Cardiac muscle cell (in vitro differentiated cells and primary cell): ENCODE data around the gene SUSD3. TPM values are rescaled to one million over a fixed set of nuclear protein-coding genes. Genes with fewer than 3 reads are reported as not detected.

Experiments used
- DNase-seq, 2 donors: peaks; one replicate each; pipeline versions ENCODE4 v3.0.0 to v3.0.0-alpha.2; 2010 to 2017; ENCODE audit warnings: low read depth in 1 of 2, low spot score in 1 of 2
- H3K27ac ChIP-seq: fragments of 200-600 bp; sonication (generic); 2 replicates; pipeline ENCODE4 v1.5.1; 2016
- H3K27me3 ChIP-seq: fragments of 200-600 bp; sonication (generic); 2 replicates; pipeline ENCODE4 v1.6.0; 2016; ENCODE audit warnings: control low read depth
- H3K36me3 ChIP-seq: fragments of 200-600 bp; sonication (generic); 2 replicates; pipeline ENCODE4 v1.5.1; 2016; ENCODE audit warnings: control low read depth
- H3K4me1 ChIP-seq: fragments of 200-600 bp; sonication (generic); 2 replicates; pipeline ENCODE4 v1.8.1; 2017; ENCODE audit warnings: low read depth, mild to moderate bottlenecking, mixed run types
- H3K4me3 ChIP-seq: fragments of 200-600 bp; sonication (generic); 2 replicates; pipeline ENCODE4 v1.5.1; 2016; ENCODE audit warnings: mild to moderate bottlenecking
- H3K9me3 ChIP-seq: fragments of 200-600 bp; sonication (generic); 2 replicates; pipeline ENCODE4 v1.5.1; 2017; ENCODE audit warnings: low read depth, mild to moderate bottlenecking, control low read depth
- polyA plus RNA-seq: library from polyadenylated mRNA; unstranded; fragments of >200 nt; fragmentation: Nextera tagmentation; extraction: Ambion mirVana; gene quantifications from 2 replicates; pipeline ENCODE4 v1.2.1, GENCODE V29; 2016
- total RNA-seq: library from RNA; depleted of rRNA; stranded (reverse); fragments of >200 nt; gene quantifications from 2 replicates; pipeline ENCODE4 v1.2.3, GENCODE V29; 2016
- TF ChIP-seq, protein P1 (sequence below): IDR thresholded peaks from 2 replicates; pipeline ENCODE4 v1.5.1; 2012; ENCODE audit warnings: low read depth, mild to moderate bottlenecking, low read length

SUSD3 gene
- total and polyA plus RNA-seq, 2 experiments from 2014 or later = not detected

DNA sequence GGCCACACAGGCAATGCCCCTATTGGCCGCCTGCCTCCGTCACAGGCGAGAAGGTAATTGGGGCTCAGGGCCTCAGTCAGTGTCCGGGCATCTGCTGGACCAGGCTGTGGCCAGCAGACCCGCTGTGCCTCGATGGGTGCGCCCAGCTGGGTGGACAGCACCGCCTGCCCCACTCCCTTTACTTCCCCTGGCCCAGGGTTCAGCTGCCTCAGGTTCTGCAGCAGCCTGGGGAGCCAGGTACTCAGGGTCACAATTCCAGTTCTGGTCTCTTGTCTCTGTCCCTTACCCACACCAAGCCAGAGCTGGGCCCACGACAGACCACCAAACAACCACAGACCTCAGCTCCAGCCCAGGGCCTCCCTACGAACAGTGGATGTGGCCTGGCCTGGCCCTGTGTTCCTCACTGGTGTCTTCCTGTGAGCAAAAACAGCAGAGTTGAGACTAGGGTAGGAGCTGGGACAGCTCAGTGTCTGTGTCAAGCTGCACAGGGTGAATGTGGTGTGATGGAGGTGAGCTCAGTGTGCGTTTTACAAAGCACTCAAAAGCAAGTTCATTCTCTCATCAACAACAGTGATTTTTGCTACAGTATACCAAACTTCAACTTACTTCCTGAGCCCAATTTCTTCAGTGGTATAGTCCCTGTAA lies 33.4 kb upstream of the SUSD3 start:
- no peak overlapping the region for H3K4me3 ChIP-seq
- no peaks in the 10 kb centered on the region for H3K36me3 ChIP-seq
- no peaks in the 10 kb centered on the region for H3K9me3 ChIP-seq
- no peak for DNase-seq
- TF ChIP-seq, protein P1, sequence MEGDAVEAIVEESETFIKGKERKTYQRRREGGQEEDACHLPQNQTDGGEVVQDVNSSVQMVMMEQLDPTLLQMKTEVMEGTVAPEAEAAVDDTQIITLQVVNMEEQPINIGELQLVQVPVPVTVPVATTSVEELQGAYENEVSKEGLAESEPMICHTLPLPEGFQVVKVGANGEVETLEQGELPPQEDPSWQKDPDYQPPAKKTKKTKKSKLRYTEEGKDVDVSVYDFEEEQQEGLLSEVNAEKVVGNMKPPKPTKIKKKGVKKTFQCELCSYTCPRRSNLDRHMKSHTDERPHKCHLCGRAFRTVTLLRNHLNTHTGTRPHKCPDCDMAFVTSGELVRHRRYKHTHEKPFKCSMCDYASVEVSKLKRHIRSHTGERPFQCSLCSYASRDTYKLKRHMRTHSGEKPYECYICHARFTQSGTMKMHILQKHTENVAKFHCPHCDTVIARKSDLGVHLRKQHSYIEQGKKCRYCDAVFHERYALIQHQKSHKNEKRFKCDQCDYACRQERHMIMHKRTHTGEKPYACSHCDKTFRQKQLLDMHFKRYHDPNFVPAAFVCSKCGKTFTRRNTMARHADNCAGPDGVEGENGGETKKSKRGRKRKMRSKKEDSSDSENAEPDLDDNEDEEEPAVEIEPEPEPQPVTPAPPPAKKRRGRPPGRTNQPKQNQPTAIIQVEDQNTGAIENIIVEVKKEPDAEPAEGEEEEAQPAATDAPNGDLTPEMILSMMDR = no peak
- no peak overlapping the region for H3K27ac ChIP-seq
- H3K4me1 ChIP-seq = no peaks in the 10 kb centered on the region
- H3K27me3 ChIP-seq = peaks cover 3% of the 10 kb centered on the region

- Histone ChIP-seq H3K27me3 (peaks cover 4% of the 10 kb centered on the region), H3K9me3 (no peaks in the 10 kb centered on the region), H3K4me1 (no peaks in the 10 kb centered on the region), H3K27ac (no peak overlapping the region), H3K4me3 (no peak overlapping the region), H3K36me3 (no peaks in the 10 kb centered on the region)
- no peak for DNase-seq
- TF ChIP-seq, protein P1 = no peak
Observed at GRCh38 chr9:93025736-93026135, 32.8 kb upstream of the SUSD3 start.

GRCh38 chr9:93026640-93027039 lies 31.9 kb upstream of the SUSD3 start:
- TF ChIP-seq, protein P1 = no peak
- Histone ChIP-seq H3K27me3 (peaks cover 9% of the 10 kb centered on the region), H3K27ac (no peak overlapping the region), H3K4me3 (no peak overlapping the region), H3K4me1 (no peaks in the 10 kb centered on the region), H3K36me3 (no peaks in the 10 kb centered on the region), H3K9me3 (no peaks in the 10 kb centered on the region)
- DNase-seq = no peak

DNA sequence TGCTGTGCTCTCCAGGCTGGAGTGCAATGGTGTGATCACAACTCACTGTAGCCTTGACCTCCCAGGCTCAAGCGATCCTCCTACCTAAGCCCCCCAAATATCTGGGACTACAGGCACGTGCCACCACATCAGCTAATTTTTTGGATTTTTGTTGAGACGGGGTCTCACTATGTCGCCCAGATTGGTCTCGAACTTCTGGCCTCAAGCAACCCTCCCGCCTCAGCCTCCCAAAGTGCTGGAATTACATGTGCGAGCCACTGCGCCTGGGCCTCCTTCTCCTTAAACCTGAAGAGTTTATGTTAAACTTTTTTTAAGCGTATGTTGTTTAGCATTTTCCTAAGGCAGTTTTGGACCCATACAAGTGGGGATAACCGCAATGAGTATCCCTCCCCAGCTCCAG lies 30.8 kb upstream of the SUSD3 start:
- Histone ChIP-seq H3K27ac (no peak overlapping the region), H3K9me3 (no peaks in the 10 kb centered on the region), H3K4me3 (no peak overlapping the region), H3K27me3 (peaks cover 18% of the 10 kb centered on the region), H3K4me1 (no peaks in the 10 kb centered on the region), H3K36me3 (no peaks in the 10 kb centered on the region)
- TF ChIP-seq, protein P1 = no peak
- DNase-seq = no peak

DNA sequence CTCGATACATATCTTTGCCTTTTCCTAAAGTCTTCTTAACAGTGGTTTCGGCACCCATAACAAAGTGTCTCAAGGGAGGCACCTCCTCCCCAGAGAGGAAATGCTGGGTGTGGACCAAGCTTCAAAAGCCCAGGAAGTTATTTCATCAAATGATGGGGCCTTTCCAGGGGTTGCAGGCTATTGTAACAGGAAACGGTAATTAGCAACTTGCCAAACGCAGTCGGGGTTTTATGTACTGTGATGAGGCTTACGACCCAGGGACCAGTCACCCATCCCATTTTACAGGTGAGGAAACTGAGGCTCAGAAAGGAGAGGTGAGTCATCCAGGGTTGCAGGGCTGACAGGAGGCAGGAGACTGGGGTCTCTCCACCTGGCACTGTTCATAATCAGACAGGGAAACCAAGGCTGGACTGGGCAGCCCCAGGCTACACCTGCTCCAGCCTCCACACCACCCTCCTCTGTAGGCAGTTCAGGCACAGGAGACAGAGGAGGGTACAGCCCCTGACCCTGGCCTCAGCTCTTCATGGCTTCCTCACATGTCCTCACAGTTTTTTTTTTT lies 30.0 kb upstream of the SUSD3 start:
- H3K9me3 ChIP-seq = no peaks in the 10 kb centered on the region
- DNase-seq = peak in 1 of 2 donors; percentile 49
- TF ChIP-seq, protein P1 = no peak
- H3K27ac ChIP-seq = no peak overlapping the region
- H3K36me3 ChIP-seq = no peaks in the 10 kb centered on the region
- H3K4me1 ChIP-seq = no peaks in the 10 kb centered on the region
- no peak overlapping the region for H3K4me3 ChIP-seq
- peaks cover 18% of the 10 kb centered on the region for H3K27me3 ChIP-seq
